Gastrocnemius medialis (tissue), 4 donors: Measurements from ENCODE around the gene RCL1.
A peak's percentile ranks its signal among the peaks of the same experiment; 100 is the strongest.

ENCODE experiments used
- CTCF ChIP-seq, 5 experiments: fragments of 450-650 bp in 3 of 5; fragments of 200-600 bp in 2 of 5; sonication (generic) in 2 of 5; IDR thresholded peaks in 4 of 5; conservative IDR thresholded peaks in 1 of 5; 1 replicate in 4 of 5; 2 replicates in 1 of 5; pipeline ENCODE4 v1.5.1; 2016 to 2019; ENCODE audit warnings: antibody characterized with exemption in 5 of 5, mild to moderate bottlenecking in 3 of 5, moderate library complexity in 3 of 5
- POLR2A ChIP-seq, 2 donors: fragments of 450-650 bp; IDR thresholded peaks; one replicate each; pipeline ENCODE4 v1.6.1; 2017; ENCODE audit warnings: antibody characterized with exemption in 2 of 2, mild to moderate bottlenecking in 2 of 2, moderate library complexity in 2 of 2

- TF ChIP-seq CTCF (IDR thresholded peaks at IDR 0.05 in 4 of 5, conservative IDR thresholded peaks at IDR 0.05 in 1 of 5) (no peak), POLR2A (IDR thresholded peaks at IDR 0.05) (peak in 1 of 2 donors; percentile 22)
Measured at GRCh38 chr9:4832786-4833579, 40.2 kb downstream of the RCL1 start.
